Loucy (cell line): ENCODE results near the gene SEC14L1.
"Not testable (repeated sequence)": the region's sequence is repeated elsewhere in the genome, so short reads cannot be mapped to it uniquely, and the experiment has no call there.

Experiments
- H2AFZ ChIP-seq: fragments of 200-600 bp; sonication (generic); 2 replicates; pipeline ENCODE4 v1.6.0; 2016; ENCODE audit warnings: antibody characterized with exemption, mild to moderate bottlenecking, low read length, moderate library complexity
- H3F3A ChIP-seq: fragments of 200-600 bp; 2 replicates; pipeline ENCODE4 v1.6.0; 2016; ENCODE audit warnings: antibody characterized with exemption, low read depth, mild to moderate bottlenecking
- H3K27me3 ChIP-seq: fragments of 200-600 bp; sonication (generic); 2 replicates; pipeline ENCODE4 v1.6.1; 2014; ENCODE audit warnings: low read length, mild to moderate bottlenecking; ENCODE audit not compliant: insufficient read depth, poor library complexity, severe bottlenecking
- H3K36me3 ChIP-seq: fragments of 200-600 bp; sonication (generic); 2 replicates; pipeline ENCODE4 v1.6.1; 2016; ENCODE audit warnings: low read length; ENCODE audit not compliant: insufficient read depth
- H3K4me1 ChIP-seq: fragments of 200-600 bp; sonication (generic); 2 replicates; pipeline ENCODE4 v1.5.1; 2014; ENCODE audit warnings: low read length, mild to moderate bottlenecking; ENCODE audit not compliant: insufficient read depth, poor library complexity, severe bottlenecking
- H3K4me2 ChIP-seq: fragments of 200-600 bp; sonication (generic); 2 replicates; pipeline ENCODE4 v1.6.0; 2014; ENCODE audit warnings: antibody characterized with exemption, low read length, low read depth, mild to moderate bottlenecking; ENCODE audit not compliant: poor library complexity, severe bottlenecking
- H3K4me3 ChIP-seq: fragments of 200-600 bp; sonication (generic); 2 replicates; pipeline ENCODE4 v1.5.1; 2014; ENCODE audit warnings: low read length, mild to moderate bottlenecking, mixed read lengths; ENCODE audit not compliant: poor library complexity, severe bottlenecking
- H3K79me2 ChIP-seq: fragments of 200-600 bp; sonication (generic); 2 replicates; pipeline ENCODE4 v1.6.1; 2014; ENCODE audit warnings: low read length; ENCODE audit not compliant: insufficient read depth
- H3K9ac ChIP-seq: fragments of 200-600 bp; sonication (generic); 2 replicates; pipeline ENCODE4 v1.6.0; 2014; ENCODE audit warnings: mild to moderate bottlenecking, low read depth, low read length, moderate library complexity; ENCODE audit not compliant: poor library complexity, severe bottlenecking
- H3K9me2 ChIP-seq: fragments of 200-600 bp; sonication (generic); replicated peaks from 2 replicates; pipeline ENCODE4 v1.6.1; 2016; ENCODE audit warnings: low read depth, low read length, mixed read lengths
- H3K9me3 ChIP-seq: fragments of 200-600 bp; sonication (generic); 2 replicates; pipeline ENCODE4 v1.6.1; 2014; ENCODE audit warnings: mild to moderate bottlenecking, antibody characterized with exemption, low read length, low read depth; ENCODE audit not compliant: insufficient read depth
- H4K20me1 ChIP-seq: fragments of 200-600 bp; sonication (generic); 2 replicates; pipeline ENCODE4 v1.6.0; 2014; ENCODE audit warnings: antibody characterized with exemption, low read length, mild to moderate bottlenecking; ENCODE audit not compliant: insufficient read depth, poor library complexity, severe bottlenecking
- CTCF ChIP-seq: fragments of 200-600 bp; sonication (generic); conservative IDR thresholded peaks from 2 replicates; pipeline ENCODE4 v1.5.1; 2014; ENCODE audit warnings: mild to moderate bottlenecking, antibody characterized with exemption, low read length
- EZH2phosphoT487 ChIP-seq: fragments of 200-600 bp; IDR thresholded peaks from 2 replicates; pipeline ENCODE4 v1.6.1; 2018; ENCODE audit warnings: antibody characterized with exemption, mild to moderate bottlenecking, moderate library complexity, borderline replicate concordance

SEC14L1 gene

GRCh38 chr17:77155125-77155524 lies 14.4 kb downstream of the SEC14L1 start:
- TF ChIP-seq EZH2phosphoT487, result no peak
- Histone ChIP-seq H3K4me3 (no peak overlapping the region), H3K27me3 (no peaks in the 10 kb centered on the region), H3F3A (no peaks in the 10 kb centered on the region), H2AFZ (no peak overlapping the region), H3K9me3 (no peaks in the 10 kb centered on the region), H4K20me1 (no peaks in the 10 kb centered on the region), H3K4me2 (no peak overlapping the region), H3K4me1 (peaks cover 6% of the 10 kb centered on the region), H3K79me2 (peaks cover 62% of the 10 kb centered on the region), H3K9ac (peak overlapping the region; percentile 10), H3K9me2 (no peaks in the 10 kb centered on the region), H3K36me3 (peaks cover 6% of the 10 kb centered on the region; the same call in 1 of the 2 replicates)

GRCh38 chr17:77157766-77158165 lies 17.0 kb downstream of the SEC14L1 start:
- not testable (repeated sequence) for H3K27me3 ChIP-seq, H3K9me2 ChIP-seq, H3K4me3 ChIP-seq, H3K4me1 ChIP-seq, H2AFZ ChIP-seq, H3K4me2 ChIP-seq, H3F3A ChIP-seq, H3K36me3 ChIP-seq, H3K9ac ChIP-seq, H4K20me1 ChIP-seq, H3K9me3 ChIP-seq
- H3K79me2 ChIP-seq, result peaks cover 73% of the 10 kb centered on the region

- H3K9ac ChIP-seq, result no peak overlapping the region
- peaks cover 72% of the 10 kb centered on the region for H3K79me2 ChIP-seq
- peaks cover 6% of the 10 kb centered on the region; the same call in 1 of the 2 replicates for H3K36me3 ChIP-seq
- H3K9me3 ChIP-seq, result no peaks in the 10 kb centered on the region
- H3K9me2 ChIP-seq, result no peaks in the 10 kb centered on the region
- no peak overlapping the region for H3K4me3 ChIP-seq
- H2AFZ ChIP-seq, result no peak overlapping the region
- no peaks in the 10 kb centered on the region for H4K20me1 ChIP-seq
- no peaks in the 10 kb centered on the region for H3F3A ChIP-seq
- H3K27me3 ChIP-seq, result no peaks in the 10 kb centered on the region
- peaks cover 5% of the 10 kb centered on the region for H3K4me1 ChIP-seq
- TF ChIP-seq EZH2phosphoT487, result no peak
- TF ChIP-seq CTCF, result no peak
- H3K4me2 ChIP-seq, result no peak overlapping the region
Measured at GRCh38 chr17:77160091-77160874, 19.5 kb downstream of the SEC14L1 start.

- peaks cover 5% of the 10 kb centered on the region for H3K4me1 ChIP-seq
- no peaks in the 10 kb centered on the region for H3F3A ChIP-seq
- no peak overlapping the region for H3K4me3 ChIP-seq
- no peak overlapping the region for H3K9ac ChIP-seq
- no peak overlapping the region for H2AFZ ChIP-seq
- H4K20me1 ChIP-seq, result no peaks in the 10 kb centered on the region
- peaks cover 6% of the 10 kb centered on the region; the same call in 1 of the 2 replicates for H3K36me3 ChIP-seq
- H3K9me3 ChIP-seq, result no peaks in the 10 kb centered on the region
- H3K9me2 ChIP-seq, result no peaks in the 10 kb centered on the region
- peaks cover 72% of the 10 kb centered on the region for H3K79me2 ChIP-seq
- no peaks in the 10 kb centered on the region for H3K27me3 ChIP-seq
- TF ChIP-seq CTCF, result no peak
- TF ChIP-seq EZH2phosphoT487, result no peak
- H3K4me2 ChIP-seq, result no peak overlapping the region
Measured at GRCh38 chr17:77160875-77161530, 20.2 kb downstream of the SEC14L1 start.
